A673 (cell line): ENCODE results near the gene YAF2. TPM values are rescaled to one million over a fixed set of nuclear protein-coding genes. Genes with fewer than 3 reads are reported as not detected.
"Not testable (repeated sequence)": the region's sequence is repeated elsewhere in the genome, so short reads cannot be mapped to it uniquely, and the experiment has no call there.

ENCODE experiments used
- BruUV-seq: library from RNA; stranded (reverse); fragments of 400-500 nt; replicated peaks from 2 replicates; lab custom pipeline; 2021; lab: Mats Ljungman, UMichigan
- CTCF ChIA-PET: fragments of 300-600 bp; sonication (Branson Sonifier 250); formaldehyde crosslinking; loops from one replicate; lab custom pipeline; 2022; ENCODE audit warnings: antibody characterized with exemption; lab: Charles Lee
- POLR2A ChIA-PET: fragments of 300-600 bp; sonication (Branson Sonifier 250); formaldehyde crosslinking; loops from one replicate; lab custom pipeline; 2022; ENCODE audit warnings: antibody characterized with exemption; ENCODE audit not compliant: low non-redundant PET; lab: Charles Lee
- DNase-seq: peaks from one replicate; pipeline ENCODE4 v3.0.0-alpha.2; 2015; ENCODE audit warnings: low spot score
- H3K27ac ChIP-seq: fragments of 200-600 bp; sonication (generic); 2 replicates; pipeline ENCODE4 v1.5.1; 2016; ENCODE audit warnings: mixed run types, low read depth, mild to moderate bottlenecking, mixed read lengths, antibody characterized with exemption, low read length; ENCODE audit not compliant: poor library complexity, severe bottlenecking
- H3K27me3 ChIP-seq: fragments of 200-600 bp; sonication (generic); replicated peaks from 2 replicates; pipeline ENCODE4 v1.6.1; 2017; ENCODE audit warnings: mixed run types, low read depth, mild to moderate bottlenecking, mixed read lengths, antibody characterized with exemption, low read length; ENCODE audit not compliant: insufficient read depth, poor library complexity
- H3K36me3 ChIP-seq: fragments of 200-600 bp; sonication (generic); 2 replicates; pipeline ENCODE4 v1.6.1; 2016; ENCODE audit warnings: mixed run types, mild to moderate bottlenecking, mixed read lengths, antibody characterized with exemption, low read length; ENCODE audit not compliant: insufficient read depth, poor library complexity, severe bottlenecking
- H3K4me1 ChIP-seq: fragments of 200-600 bp; sonication (generic); 2 replicates; pipeline ENCODE4 v1.6.1; 2017; ENCODE audit warnings: mixed run types, mild to moderate bottlenecking, mixed read lengths, antibody characterized with exemption, low read length; ENCODE audit not compliant: insufficient read depth, poor library complexity, severe bottlenecking
- H3K4me3 ChIP-seq: fragments of 200-600 bp; sonication (generic); 2 replicates; pipeline ENCODE4 v1.5.1; 2016; ENCODE audit warnings: low read depth, mixed run types, mild to moderate bottlenecking, mixed read lengths, low read length; ENCODE audit not compliant: poor library complexity, severe bottlenecking
- H3K9me3 ChIP-seq: fragments of 200-600 bp; sonication (generic); 2 replicates; pipeline ENCODE4 v1.6.1; 2016; ENCODE audit warnings: mixed run types, low read depth, mild to moderate bottlenecking, mixed read lengths, antibody characterized with exemption, low read length; ENCODE audit not compliant: poor library complexity, severe bottlenecking
- CTCF ChIP-seq: fragments of 300-800, 200-600 bp; sonication (generic); conservative IDR thresholded peaks from 2 replicates; pipeline ENCODE4 v1.5.1; 2017; ENCODE audit warnings: low read depth, mild to moderate bottlenecking, antibody characterized with exemption, low read length, moderate library complexity, mixed read lengths
- EZH2 ChIP-seq: fragments of 200-600 bp; sonication (generic); IDR thresholded peaks from 2 replicates; pipeline ENCODE4 v1.6.1; 2017; ENCODE audit warnings: borderline replicate concordance, low read depth, mild to moderate bottlenecking, mixed read lengths, antibody characterized with exemption, low read length; ENCODE audit not compliant: poor library complexity, severe bottlenecking
- intact Hi-C: fragments of 100-400 bp; cut with micrococcal nuclease; formaldehyde crosslinking; loops from one replicate; pipeline ENCODE4 v1.10.0; 2022; ENCODE audit not compliant: unreplicated experiment
- total RNA-seq: library from RNA; stranded (reverse); gene quantifications from 2 replicates; pipeline ENCODE4 v1.2.3, GENCODE V29; 2021

The YAF2 gene
- total RNA-seq, 1 experiment from 2014 or later, result 32.9 TPM

GRCh38 chr12:42255221-42255865 is 17.3 kb upstream of the YAF2 start:
- Histone ChIP-seq H3K36me3 (no peaks in the 10 kb centered on the region), H3K9me3 (no peaks in the 10 kb centered on the region), H3K4me3 (no peak overlapping the region), H3K27ac (no peak overlapping the region), H3K27me3 (no peaks in the 10 kb centered on the region), H3K4me1 (no peaks in the 10 kb centered on the region)
- TF ChIP-seq EZH2, result no peak
- POLR2A ChIA-PET, result no interaction called here
- intact Hi-C loops, result no loop called here
- no TSS peak for BruUV-seq
- no peak for DNase-seq
- CTCF ChIA-PET, result no interaction called here

- H3K27ac ChIP-seq, H3K27me3 ChIP-seq, BruUV-seq, H3K4me3 ChIP-seq, H3K4me1 ChIP-seq, DNase-seq, POLR2A ChIA-PET, CTCF ChIA-PET, intact Hi-C loops, H3K9me3 ChIP-seq, H3K36me3 ChIP-seq: not testable (repeated sequence)
These were observed 14.6 kb upstream of the YAF2 start for GRCh38 chr12:42252645-42253044.

GRCh38 chr12:42249033-42249432 is 11.0 kb upstream of the YAF2 start:
- DNase-seq, POLR2A ChIA-PET, CTCF ChIA-PET, H3K9me3 ChIP-seq, H3K36me3 ChIP-seq, H3K4me1 ChIP-seq, H3K4me3 ChIP-seq, H3K27ac ChIP-seq, BruUV-seq, intact Hi-C loops, H3K27me3 ChIP-seq: not testable (repeated sequence)

- Histone ChIP-seq H3K9me3 (no peaks in the 10 kb centered on the region), H3K4me1 (peaks cover 8% of the 10 kb centered on the region), H3K36me3 (no peaks in the 10 kb centered on the region), H3K27ac (no peak overlapping the region), H3K27me3 (no peaks in the 10 kb centered on the region), H3K4me3 (no peak overlapping the region)
- no TSS peak for BruUV-seq
- intact Hi-C loops, result no loop called here
- CTCF ChIA-PET, result no interaction called here
- POLR2A ChIA-PET, result no interaction called here
- TF ChIP-seq EZH2 (no peak), CTCF (no peak)
- no peak for DNase-seq
These were observed 2.2 kb upstream of the YAF2 start for GRCh38 chr12:42240131-42240750.
